ENCODE results near the gene IL1R2. TPM values are rescaled to one million over a fixed set of nuclear protein-coding genes. Genes with fewer than 3 reads are reported as not detected.

IL1R2 gene
- total RNA-seq, 4 donors from 2014 or later: 7.1 to 52.4 (median 29.9) TPM

- Histone ChIP-seq H3K27ac (no peak overlapping the region), H3K9me3 (no peaks in the 10 kb centered on the region), H3K4me1 (peaks cover 3 to 24% (median 13%) of the 10 kb centered on the region in 4 donors), H3K36me3 (no peaks in the 10 kb centered on the region), H3K27me3 (no peaks in the 10 kb centered on the region), H3K4me3 (no peak overlapping the region)
- TF ChIP-seq POLR2AphosphoS5 (IDR thresholded peaks at IDR 0.05) (no peak), CTCF (IDR thresholded peaks at IDR 0.05) (no peak), EP300 (IDR thresholded peaks at IDR 0.05; ENCODE audit: low read depth) (no peak), POLR2A (IDR thresholded peaks at IDR 0.05) (no peak)
- DNase-seq: no peak
- in situ Hi-C loops (cut with MboI; ENCODE audit: low pct_ligation_motif_present in 1 of 4, low pct_unique_long_range_greater_than_20kb in 1 of 4, low sequenced_read_pairs in 3 of 4): no loop called here
- intact Hi-C loops (cut with DNase I; ENCODE audit: low total_unique reads): loop anchor here (10.0 kb wide), 1 partner anchor 97 kb away; no protein-coding TSS in a partner anchor
- WGBS, 2 donors (ENCODE audit: low coverage in 1 of 2): 82 to 86% methylated on average over 1 to 4 of the region's 4 CpGs
These were observed 10.3 kb upstream of the IL1R2 start for GRCh38 chr2:101981504-101981903.

DNA sequence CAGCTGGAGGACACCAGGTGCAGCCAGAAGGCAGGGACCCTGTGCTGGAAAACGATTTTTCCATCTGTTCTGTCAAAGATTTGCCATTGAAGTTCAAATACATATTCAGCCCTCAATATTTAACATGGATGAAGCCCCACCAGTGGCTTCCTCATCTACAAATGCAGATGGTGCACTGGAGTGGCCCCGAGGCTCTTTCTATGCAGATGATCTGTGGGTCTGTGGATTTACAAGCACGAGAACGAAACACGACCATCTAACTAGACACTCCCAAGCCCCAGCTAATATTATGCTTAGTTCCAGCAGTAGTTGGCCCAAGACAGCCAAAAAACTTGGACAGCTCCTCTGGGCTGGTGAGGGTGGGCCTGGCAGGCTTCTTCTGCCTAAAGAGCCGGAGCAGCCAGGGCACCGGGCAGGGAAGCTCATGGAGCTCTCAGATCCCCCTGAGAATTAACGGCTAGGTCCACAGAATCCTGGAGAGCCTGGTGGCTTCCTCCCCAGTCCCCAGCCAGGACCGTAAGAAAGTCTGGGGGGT, 9.2 kb upstream of the IL1R2 start:
- Histone ChIP-seq H3K4me1 (peaks cover 3 to 31% (median 22%) of the 10 kb centered on the region in 4 donors), H3K9me3 (no peaks in the 10 kb centered on the region), H3K27me3 (no peaks in the 10 kb centered on the region), H3K36me3 (no peaks in the 10 kb centered on the region), H3K4me3 (no peak overlapping the region), H3K27ac (no peak overlapping the region)
- WGBS, 2 donors (ENCODE audit: low coverage in 1 of 2): 89 to 100% methylated on average over 1 to 8 of the region's 9 CpGs
- in situ Hi-C loops (cut with MboI; ENCODE audit: low pct_ligation_motif_present in 1 of 4, low pct_unique_long_range_greater_than_20kb in 1 of 4, low sequenced_read_pairs in 3 of 4): no loop called here
- intact Hi-C loops (cut with DNase I; ENCODE audit: low total_unique reads): loop anchor here (10.0 kb wide), 1 partner anchor 98 kb away; no protein-coding TSS in a partner anchor
- no peak for DNase-seq
- TF ChIP-seq POLR2A (IDR thresholded peaks at IDR 0.05) (no peak), POLR2AphosphoS5 (IDR thresholded peaks at IDR 0.05) (no peak), CTCF (IDR thresholded peaks at IDR 0.05) (no peak), EP300 (IDR thresholded peaks at IDR 0.05; ENCODE audit: low read depth) (no peak)

DNA sequence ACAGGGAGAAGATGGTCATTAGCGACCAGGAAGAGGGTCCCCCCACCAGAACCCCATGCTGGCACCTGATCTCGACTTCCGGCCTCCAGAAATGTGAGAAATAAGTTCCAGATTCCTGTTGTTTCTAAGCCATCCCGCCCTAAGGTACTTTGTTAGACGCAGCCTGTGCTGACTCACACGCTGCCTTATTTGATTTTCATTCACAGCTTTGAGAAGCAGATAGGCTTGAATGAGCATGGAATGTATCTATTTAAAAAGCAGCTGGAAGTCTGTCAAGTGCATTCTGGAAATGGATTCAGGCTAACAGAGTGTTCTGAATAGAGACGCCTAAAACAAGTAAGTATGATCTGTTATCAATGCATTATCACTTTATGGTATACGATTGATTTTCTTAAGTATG, 8.3 kb upstream of the IL1R2 start:
- intact Hi-C loops (cut with DNase I; ENCODE audit: low total_unique reads) (loop anchor here (10.0 kb wide), 1 partner anchor 99 kb away; no protein-coding TSS in a partner anchor), in situ Hi-C loops (cut with MboI; ENCODE audit: low pct_ligation_motif_present in 1 of 4, low pct_unique_long_range_greater_than_20kb in 1 of 4, low sequenced_read_pairs in 3 of 4) (no loop called here)
- Histone ChIP-seq H3K4me3 (no peak overlapping the region), H3K27me3 (no peaks in the 10 kb centered on the region), H3K4me1 (peaks cover 3 to 40% (median 29%) of the 10 kb centered on the region in 4 donors), H3K27ac (no peak overlapping the region), H3K9me3 (no peaks in the 10 kb centered on the region), H3K36me3 (no peaks in the 10 kb centered on the region)
- TF ChIP-seq EP300 (IDR thresholded peaks at IDR 0.05; ENCODE audit: low read depth) (no peak), POLR2AphosphoS5 (IDR thresholded peaks at IDR 0.05) (no peak), CTCF (IDR thresholded peaks at IDR 0.05) (no peak), POLR2A (IDR thresholded peaks at IDR 0.05) (no peak)
- DNase-seq: no peak
- 72% methylated on average over 5 to 8 of the region's 8 CpGs for WGBS, 2 donors (ENCODE audit: low coverage in 1 of 2)

- 71 to 79% methylated on average over 2 of the region's 2 CpGs for WGBS, 2 donors (ENCODE audit: low coverage in 1 of 2)
- Histone ChIP-seq H3K4me3 (no peak overlapping the region), H3K27me3 (no peaks in the 10 kb centered on the region), H3K4me1 (peaks cover 3 to 45% (median 34%) of the 10 kb centered on the region in 4 donors), H3K27ac (peak overlapping the region in 1 of 4 donors; percentile 82), H3K9me3 (no peaks in the 10 kb centered on the region), H3K36me3 (no peaks in the 10 kb centered on the region)
- TF ChIP-seq CTCF (IDR thresholded peaks at IDR 0.05) (peak; percentile 16 to 53 (median 41)), POLR2A (IDR thresholded peaks at IDR 0.05) (no peak), EP300 (IDR thresholded peaks at IDR 0.05; ENCODE audit: low read depth) (no peak), POLR2AphosphoS5 (IDR thresholded peaks at IDR 0.05) (no peak)
- DNase-seq: no peak
- in situ Hi-C loops (cut with MboI; ENCODE audit: low pct_ligation_motif_present in 1 of 4, low pct_unique_long_range_greater_than_20kb in 1 of 4, low sequenced_read_pairs in 3 of 4): no loop called here
- intact Hi-C loops (cut with DNase I; ENCODE audit: low total_unique reads): loop anchor here (10.0 kb wide), 1 partner anchor 99 kb away; no protein-coding TSS in a partner anchor
These were observed 7.8 kb upstream of the IL1R2 start for GRCh38 chr2:101983928-101984327.
